Measurements from ENCODE around the gene PTPRD. TPM values are rescaled to one million over a fixed set of nuclear protein-coding genes. Genes with fewer than 3 reads are reported as not detected.
A peak's percentile ranks its signal among the peaks of the same experiment; 100 is the strongest.

PTPRD gene
- total and polyA plus RNA-seq, 5 donors from 2014 or later, result 0.47 TPM; not detected in 4

GRCh38 chr9:8428389-8428788 is 2184.4 kb downstream of the PTPRD start:
- peak overlapping the region in 2 of 3 donors; percentile 32 to 74 for H3K27ac Mint-ChIP-seq
- peak in 1 of 2 donors; percentile 56 for ATAC-seq (ENCODE audit: low read depth in 2 of 2)

GRCh38 chr9:8424786-8425410 is 2187.9 kb downstream of the PTPRD start:
- Mint-ChIP-seq H3K27me3 (no peaks in the 10 kb centered on the region), H3K9me3 (peaks cover 0 to 3% (median 0%) of the 10 kb centered on the region in 7 donors), H3K4me3 (no peak overlapping the region), H3K27ac (no peak overlapping the region), H3K4me1 (peaks cover 8 to 23% (median 16%) of the 10 kb centered on the region in 4 donors), H3K36me3 (no peaks in the 10 kb centered on the region)
- Histone ChIP-seq H3K36me3 (ENCODE audit: control insufficient read depth, insufficient read depth, low read length) (no peaks in the 10 kb centered on the region), H3K4me1 (ENCODE audit: control insufficient read depth, insufficient read depth, low read length, poor library complexity, severe bottlenecking) (no peaks in the 10 kb centered on the region), H3K27ac (ENCODE audit: insufficient read depth, low read length, poor library complexity, severe bottlenecking) (no peak overlapping the region), H3K9me3 (ENCODE audit: control insufficient read depth in 2 of 2, low read length in 2 of 2) (no peaks in the 10 kb centered on the region), H3K4me3 (ENCODE audit: low read depth, low read length) (no peak overlapping the region), H3K27me3 (ENCODE audit: control insufficient read depth, insufficient read depth, low read length) (no peaks in the 10 kb centered on the region)
- DNase-seq (no peak), ATAC-seq (ENCODE audit: low read depth in 2 of 2) (no peak)

More at GRCh38 chr9:8428389-8428788, 2184.4 kb downstream of the PTPRD start:
- Mint-ChIP-seq H3K9me3 (peaks cover 0 to 3% (median 0%) of the 10 kb centered on the region in 7 donors), H3K27me3 (no peaks in the 10 kb centered on the region), H3K36me3 (no peaks in the 10 kb centered on the region), H3K4me3 (peak overlapping the region in 1 of 4 donors; percentile 48), H3K4me1 (peaks cover 15 to 34% (median 25%) of the 10 kb centered on the region in 4 donors)
- Histone ChIP-seq H3K27ac (ENCODE audit: insufficient read depth, low read length, poor library complexity, severe bottlenecking) (no peak overlapping the region), H3K9me3 (ENCODE audit: control insufficient read depth in 2 of 2, low read length in 2 of 2) (no peaks in the 10 kb centered on the region), H3K36me3 (ENCODE audit: control insufficient read depth, insufficient read depth, low read length) (no peaks in the 10 kb centered on the region), H3K27me3 (ENCODE audit: control insufficient read depth, insufficient read depth, low read length) (no peaks in the 10 kb centered on the region), H3K4me1 (ENCODE audit: control insufficient read depth, insufficient read depth, low read length, poor library complexity, severe bottlenecking) (no peaks in the 10 kb centered on the region), H3K4me3 (ENCODE audit: low read depth, low read length) (peak overlapping the region; percentile 4)
- DNase-seq, result peak in 2 of 3 donors; percentile 12 to 87

DNA sequence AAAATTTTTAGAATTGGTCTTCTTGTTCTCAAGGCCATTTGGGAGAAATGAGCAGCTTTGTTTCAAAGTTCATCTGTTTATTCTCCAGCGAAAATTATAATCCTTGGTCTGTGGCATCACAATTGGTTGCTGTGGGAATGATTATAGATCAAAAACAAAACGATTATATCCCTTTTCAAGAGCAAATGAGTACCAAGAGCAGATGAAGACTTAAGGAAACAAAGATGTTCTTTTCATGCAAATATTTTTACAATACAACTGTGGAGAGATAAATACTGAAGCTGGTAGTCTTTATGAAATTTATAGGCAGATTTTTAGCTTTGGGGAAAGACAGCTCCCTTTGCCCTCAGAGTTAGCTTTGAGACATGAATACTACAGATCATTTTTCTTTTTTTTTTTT is 2192.4 kb downstream of the PTPRD start:
- H3K27me3 Mint-ChIP-seq, result no peaks in the 10 kb centered on the region
- H3K27ac Mint-ChIP-seq, result no peak overlapping the region
- H3K9me3 Mint-ChIP-seq, result no peaks in the 10 kb centered on the region
- Histone ChIP-seq H3K36me3 (ENCODE audit: control insufficient read depth, insufficient read depth, low read length) (no peaks in the 10 kb centered on the region), H3K4me1 (ENCODE audit: control insufficient read depth, insufficient read depth, low read length, poor library complexity, severe bottlenecking) (no peaks in the 10 kb centered on the region), H3K27ac (ENCODE audit: insufficient read depth, low read length, poor library complexity, severe bottlenecking) (no peak overlapping the region), H3K9me3 (ENCODE audit: control insufficient read depth in 2 of 2, low read length in 2 of 2) (no peaks in the 10 kb centered on the region), H3K4me3 (ENCODE audit: low read depth, low read length) (no peak overlapping the region), H3K27me3 (ENCODE audit: control insufficient read depth, insufficient read depth, low read length) (no peaks in the 10 kb centered on the region)
- H3K36me3 Mint-ChIP-seq, result no peaks in the 10 kb centered on the region
- ATAC-seq (ENCODE audit: low read depth in 2 of 2) (no peak), DNase-seq (no peak)
- H3K4me1 Mint-ChIP-seq, result no peaks in the 10 kb centered on the region
- no peak overlapping the region for H3K4me3 Mint-ChIP-seq

DNA sequence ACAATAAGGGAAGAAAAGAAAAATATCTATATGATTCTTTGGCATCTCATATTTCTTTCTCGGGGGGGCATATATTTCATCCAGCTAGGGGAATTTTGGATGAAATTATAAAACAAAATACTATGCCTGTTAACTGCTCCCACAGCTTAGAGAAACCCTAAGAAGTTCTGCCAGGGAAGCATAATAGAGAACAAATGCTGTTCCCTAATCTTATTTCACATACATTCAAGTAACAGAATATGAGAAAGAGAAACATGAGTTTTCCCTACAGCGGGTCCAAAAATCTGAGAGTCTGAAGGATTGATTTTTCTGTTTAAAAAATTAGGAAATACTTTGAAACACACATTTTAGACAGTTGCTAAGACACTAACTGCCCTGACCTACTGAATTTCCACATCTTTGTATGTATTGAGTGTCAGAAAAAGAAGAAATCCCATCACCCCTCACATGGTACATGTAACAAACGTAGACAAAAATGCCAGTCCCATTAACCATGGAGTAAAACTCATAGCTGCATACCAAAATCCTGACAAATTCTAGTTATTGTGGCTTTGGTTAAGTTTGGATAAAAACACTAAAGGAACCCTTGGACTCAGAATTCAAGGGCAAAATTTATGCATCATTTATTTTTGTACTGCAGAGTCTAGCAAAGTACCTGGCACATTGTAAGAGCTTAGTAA is 2193.1 kb downstream of the PTPRD start:
- H3K4me3 ChIP-seq (ENCODE audit: low read depth, low read length), result no peak overlapping the region
- no peaks in the 10 kb centered on the region for H3K27me3 ChIP-seq (ENCODE audit: control insufficient read depth, insufficient read depth, low read length)
- no peak overlapping the region for H3K4me3 Mint-ChIP-seq
- DNase-seq (no peak), ATAC-seq (ENCODE audit: low read depth in 2 of 2) (no peak)
- H3K27ac Mint-ChIP-seq, result no peak overlapping the region
- H3K36me3 Mint-ChIP-seq, result no peaks in the 10 kb centered on the region
- no peaks in the 10 kb centered on the region for H3K27me3 Mint-ChIP-seq
- no peaks in the 10 kb centered on the region for H3K9me3 Mint-ChIP-seq
- H3K4me1 ChIP-seq (ENCODE audit: control insufficient read depth, insufficient read depth, low read length, poor library complexity, severe bottlenecking), result no peaks in the 10 kb centered on the region
- no peaks in the 10 kb centered on the region for H3K4me1 Mint-ChIP-seq
- no peaks in the 10 kb centered on the region for H3K9me3 ChIP-seq (ENCODE audit: control insufficient read depth in 2 of 2, low read length in 2 of 2)
- H3K36me3 ChIP-seq (ENCODE audit: control insufficient read depth, insufficient read depth, low read length), result no peaks in the 10 kb centered on the region
- no peak overlapping the region for H3K27ac ChIP-seq (ENCODE audit: insufficient read depth, low read length, poor library complexity, severe bottlenecking)

DNA sequence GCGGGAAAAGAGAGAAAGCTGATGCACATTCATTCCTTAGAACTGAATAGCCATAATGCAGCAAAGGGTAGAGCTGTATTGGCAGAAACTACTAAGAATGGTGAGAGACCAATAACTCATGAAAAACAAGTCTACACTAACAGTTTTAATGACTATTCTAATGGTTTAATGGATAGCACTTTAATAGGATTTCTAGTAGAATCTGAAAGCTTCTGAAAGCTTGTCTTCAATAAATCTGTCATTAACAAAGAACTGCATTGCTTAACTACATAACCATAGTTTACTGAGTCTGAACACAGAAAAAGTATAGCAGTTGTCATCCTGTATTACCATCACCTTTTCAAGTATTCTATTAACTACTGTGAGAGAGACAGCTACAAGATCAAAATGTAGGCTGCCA is 2195.5 kb downstream of the PTPRD start:
- no peak overlapping the region for H3K4me3 Mint-ChIP-seq
- no peak overlapping the region for H3K27ac Mint-ChIP-seq
- no peak overlapping the region for H3K27ac ChIP-seq (ENCODE audit: insufficient read depth, low read length, poor library complexity, severe bottlenecking)
- H3K27me3 ChIP-seq (ENCODE audit: control insufficient read depth, insufficient read depth, low read length), result no peaks in the 10 kb centered on the region
- no peaks in the 10 kb centered on the region for H3K36me3 ChIP-seq (ENCODE audit: control insufficient read depth, insufficient read depth, low read length)
- H3K36me3 Mint-ChIP-seq, result no peaks in the 10 kb centered on the region
- H3K9me3 Mint-ChIP-seq, result no peaks in the 10 kb centered on the region
- H3K27me3 Mint-ChIP-seq, result no peaks in the 10 kb centered on the region
- no peak for DNase-seq
- no peak overlapping the region for H3K4me3 ChIP-seq (ENCODE audit: low read depth, low read length)
- no peak for ATAC-seq (ENCODE audit: low read depth in 2 of 2)
- H3K4me1 Mint-ChIP-seq, result no peaks in the 10 kb centered on the region
- no peaks in the 10 kb centered on the region for H3K9me3 ChIP-seq (ENCODE audit: control insufficient read depth in 2 of 2, low read length in 2 of 2)
- no peaks in the 10 kb centered on the region for H3K4me1 ChIP-seq (ENCODE audit: control insufficient read depth, insufficient read depth, low read length, poor library complexity, severe bottlenecking)

GRCh38 chr9:8412327-8412726 is 2200.5 kb downstream of the PTPRD start:
- H3K27me3 ChIP-seq (ENCODE audit: control insufficient read depth, insufficient read depth, low read length), result no peaks in the 10 kb centered on the region
- Mint-ChIP-seq H3K27me3 (no peaks in the 10 kb centered on the region), H3K36me3 (no peaks in the 10 kb centered on the region), H3K4me1 (no peaks in the 10 kb centered on the region), H3K9me3 (no peaks in the 10 kb centered on the region), H3K4me3 (no peak overlapping the region), H3K27ac (no peak overlapping the region)
- no peaks in the 10 kb centered on the region for H3K36me3 ChIP-seq (ENCODE audit: control insufficient read depth, insufficient read depth, low read length)
- ATAC-seq (ENCODE audit: low read depth in 2 of 2), result no peak
- no peak for DNase-seq
- no peaks in the 10 kb centered on the region for H3K9me3 ChIP-seq (ENCODE audit: control insufficient read depth in 2 of 2, low read length in 2 of 2)
- no peaks in the 10 kb centered on the region for H3K4me1 ChIP-seq (ENCODE audit: control insufficient read depth, insufficient read depth, low read length, poor library complexity, severe bottlenecking)
- H3K27ac ChIP-seq (ENCODE audit: insufficient read depth, low read length, poor library complexity, severe bottlenecking), result no peak overlapping the region
- H3K4me3 ChIP-seq (ENCODE audit: low read depth, low read length), result no peak overlapping the region

DNA sequence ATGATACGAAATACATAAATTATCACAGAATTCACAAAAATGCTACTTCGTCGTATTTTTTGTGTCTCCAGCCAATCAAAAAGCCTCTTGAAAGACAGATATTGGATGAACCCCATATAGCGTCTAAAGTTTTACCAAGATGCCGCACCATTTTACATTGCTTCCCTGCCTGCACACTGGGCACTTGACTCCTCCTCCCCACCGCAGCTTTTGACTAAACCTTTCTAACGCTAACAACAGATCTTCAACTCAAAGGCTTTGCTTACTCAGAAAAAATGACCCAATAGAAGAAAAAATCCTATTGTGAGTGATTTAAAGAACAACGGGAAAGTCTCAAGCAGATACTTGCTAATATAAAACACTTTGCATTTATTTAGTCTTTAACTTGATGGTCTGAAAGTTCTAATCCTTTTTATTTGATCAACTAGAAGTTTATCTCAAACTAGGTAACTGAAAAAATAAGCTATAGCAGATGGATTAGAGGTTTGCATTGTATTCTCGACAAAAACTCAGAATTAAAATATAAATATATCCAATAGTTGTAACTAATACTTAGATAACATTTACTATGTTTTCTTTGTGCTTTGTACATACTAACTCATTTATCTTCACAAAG is 2204.1 kb downstream of the PTPRD start:
- Histone ChIP-seq H3K9me3 (ENCODE audit: control insufficient read depth in 2 of 2, low read length in 2 of 2) (no peaks in the 10 kb centered on the region), H3K4me1 (ENCODE audit: control insufficient read depth, insufficient read depth, low read length, poor library complexity, severe bottlenecking) (no peaks in the 10 kb centered on the region), H3K4me3 (ENCODE audit: low read depth, low read length) (no peak overlapping the region), H3K27ac (ENCODE audit: insufficient read depth, low read length, poor library complexity, severe bottlenecking) (no peak overlapping the region), H3K36me3 (ENCODE audit: control insufficient read depth, insufficient read depth, low read length) (no peaks in the 10 kb centered on the region), H3K27me3 (ENCODE audit: control insufficient read depth, insufficient read depth, low read length) (no peaks in the 10 kb centered on the region)
- Mint-ChIP-seq H3K9me3 (no peaks in the 10 kb centered on the region), H3K36me3 (no peaks in the 10 kb centered on the region), H3K4me1 (no peaks in the 10 kb centered on the region), H3K27me3 (peaks cover 5% of the 10 kb centered on the region), H3K27ac (no peak overlapping the region), H3K4me3 (no peak overlapping the region)
- DNase-seq, result no peak
- no peak for ATAC-seq (ENCODE audit: low read depth in 2 of 2)
